ENCODE data around the gene NFIA.

The NFIA gene

GRCh38 chr1:61152469-61153105 is 70.2 kb downstream of the NFIA start:
- Histone ChIP-seq H3K9me3 (ENCODE audit: control insufficient read depth, insufficient read depth, low read depth, low read length) (no peaks in the 10 kb centered on the region), H3K36me3 (ENCODE audit: control insufficient read depth in 2 of 2, insufficient read depth in 1 of 2, low read length in 2 of 2) (no peaks in the 10 kb centered on the region), H3K27ac (ENCODE audit: extremely low read depth, low read depth, low read length) (no peak overlapping the region), H3K4me1 (ENCODE audit: control insufficient read depth, insufficient read depth, low read length) (peaks cover 13% of the 10 kb centered on the region), H3K4me3 (ENCODE audit: low read depth, low read length) (no peak overlapping the region)
- TF ChIP-seq PRDM1 (tag by site-specific recombination; IDR thresholded peaks at IDR 0.05) (peak; percentile 47; the same call in 1 of the 2 replicates), ZNF19 (tag by site-specific recombination; IDR thresholded peaks at IDR 0.05; ENCODE audit: low read depth) (no peak), GFI1B (tag by site-specific recombination; IDR thresholded peaks at IDR 0.05) (0 out of 2 replicates have a peak, but pooled peaks have one; percentile 2)
- CTCF ChIA-PET = no interaction called here
- POLR2A ChIA-PET = no interaction called here

- Histone ChIP-seq H3K27ac (ENCODE audit: extremely low read depth, low read depth, low read length) (no peak overlapping the region), H3K36me3 (ENCODE audit: control insufficient read depth in 2 of 2, insufficient read depth in 1 of 2, low read length in 2 of 2) (no peaks in the 10 kb centered on the region), H3K9me3 (ENCODE audit: control insufficient read depth, insufficient read depth, low read depth, low read length) (no peaks in the 10 kb centered on the region), H3K4me3 (ENCODE audit: low read depth, low read length) (no peak overlapping the region), H3K4me1 (ENCODE audit: control insufficient read depth, insufficient read depth, low read length) (peaks cover 14% of the 10 kb centered on the region)
- POLR2A ChIA-PET = no interaction called here
- peak; percentile 71 for TF ChIP-seq PRDM6 (tag by site-specific recombination; IDR thresholded peaks at IDR 0.05)
- TF ChIP-seq OVOL3 (tag by site-specific recombination; IDR thresholded peaks at IDR 0.05) = no peak
- 0 out of 2 replicates have a peak, but pooled peaks have one; percentile 32 for TF ChIP-seq OSR2 (tag by site-specific recombination; IDR thresholded peaks at IDR 0.05)
- TF ChIP-seq TRIM28 (IDR thresholded peaks at IDR 0.05; ENCODE audit: borderline replicate concordance, low read length) = 0 out of 2 replicates have a peak, but pooled peaks have one; percentile 41
- CTCF ChIA-PET = interaction anchor here (0.5 to 1.5 kb wide), 5 partner anchors 11 to 197 kb away, joined by 3 to 4 read pairs (median 3); no protein-coding TSS in a partner anchor
These were observed 74.5 kb downstream of the NFIA start for GRCh38 chr1:61156576-61157467.

- Histone ChIP-seq H3K4me3 (ENCODE audit: low read depth, low read length) (no peak overlapping the region), H3K9me3 (ENCODE audit: control insufficient read depth, insufficient read depth, low read depth, low read length) (no peaks in the 10 kb centered on the region), H3K36me3 (ENCODE audit: control insufficient read depth in 2 of 2, insufficient read depth in 1 of 2, low read length in 2 of 2) (no peaks in the 10 kb centered on the region), H3K4me1 (ENCODE audit: control insufficient read depth, insufficient read depth, low read length) (peaks cover 7% of the 10 kb centered on the region), H3K27ac (ENCODE audit: extremely low read depth, low read depth, low read length) (no peak overlapping the region)
- TF ChIP-seq PBX3 (CRISPR knock-in tag; IDR thresholded peaks at IDR 0.05) = no peak
- no peak for TF ChIP-seq HOXC10 (CRISPR knock-in tag; IDR thresholded peaks at IDR 0.05)
- TF ChIP-seq ZNF221 (tag by site-specific recombination; IDR thresholded peaks at IDR 0.05; ENCODE audit: borderline replicate concordance) = no peak
- peak; percentile 3; the same call in 1 of the 2 replicates for TF ChIP-seq PRDM6 (tag by site-specific recombination; IDR thresholded peaks at IDR 0.05)
- no peak for TF ChIP-seq ZNF133 (tag by site-specific recombination; IDR thresholded peaks at IDR 0.05)
- ChIA-PET POLR2A (interaction anchor here (0.5 to 0.6 kb wide), 2 partner anchors 75 to 172 kb away, joined by 3 to 5 read pairs; partner anchors contain the start of gene NFIA), CTCF (interaction anchor here (0.6 to 1.5 kb wide), 4 partner anchors 17 to 876 kb away, joined by 3 to 4 read pairs (median 3); no protein-coding TSS in a partner anchor)
These were observed 75.2 kb downstream of the NFIA start for GRCh38 chr1:61157468-61157987.

Data from HEK293 (cell line).